ENCODE results near the gene ARHGAP20. TPM values are rescaled to one million over a fixed set of nuclear protein-coding genes. Genes with fewer than 3 reads are reported as not detected.
"Not testable (repeated sequence)": the region's sequence is repeated elsewhere in the genome, so short reads cannot be mapped to it uniquely, and the experiment has no call there.

ARHGAP20 gene
- total RNA-seq, 2 experiments from 2014 or later, result not detected

DNA sequence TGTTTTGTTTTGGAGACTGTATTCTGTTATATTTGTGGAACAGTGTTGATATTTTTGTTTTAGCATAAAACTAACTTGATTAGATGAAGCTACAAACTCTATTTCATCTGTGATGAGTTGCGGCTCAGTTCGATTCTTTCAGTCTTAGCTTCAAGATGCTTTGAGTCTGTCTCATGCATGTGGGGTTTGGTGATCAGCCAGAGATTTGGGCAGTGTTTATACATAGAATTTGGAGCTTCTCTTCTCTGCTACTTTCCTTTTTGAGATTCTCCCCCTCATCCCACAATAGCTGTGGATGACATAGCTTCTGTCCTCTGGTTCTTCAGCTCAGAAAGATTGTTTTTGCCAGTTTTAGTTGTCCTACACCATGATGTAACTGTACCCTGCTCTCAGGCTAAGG, 90.4 kb downstream of the ARHGAP20 start:
- TF ChIP-seq, protein P1, sequence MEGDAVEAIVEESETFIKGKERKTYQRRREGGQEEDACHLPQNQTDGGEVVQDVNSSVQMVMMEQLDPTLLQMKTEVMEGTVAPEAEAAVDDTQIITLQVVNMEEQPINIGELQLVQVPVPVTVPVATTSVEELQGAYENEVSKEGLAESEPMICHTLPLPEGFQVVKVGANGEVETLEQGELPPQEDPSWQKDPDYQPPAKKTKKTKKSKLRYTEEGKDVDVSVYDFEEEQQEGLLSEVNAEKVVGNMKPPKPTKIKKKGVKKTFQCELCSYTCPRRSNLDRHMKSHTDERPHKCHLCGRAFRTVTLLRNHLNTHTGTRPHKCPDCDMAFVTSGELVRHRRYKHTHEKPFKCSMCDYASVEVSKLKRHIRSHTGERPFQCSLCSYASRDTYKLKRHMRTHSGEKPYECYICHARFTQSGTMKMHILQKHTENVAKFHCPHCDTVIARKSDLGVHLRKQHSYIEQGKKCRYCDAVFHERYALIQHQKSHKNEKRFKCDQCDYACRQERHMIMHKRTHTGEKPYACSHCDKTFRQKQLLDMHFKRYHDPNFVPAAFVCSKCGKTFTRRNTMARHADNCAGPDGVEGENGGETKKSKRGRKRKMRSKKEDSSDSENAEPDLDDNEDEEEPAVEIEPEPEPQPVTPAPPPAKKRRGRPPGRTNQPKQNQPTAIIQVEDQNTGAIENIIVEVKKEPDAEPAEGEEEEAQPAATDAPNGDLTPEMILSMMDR (IDR thresholded peaks at IDR 0.05), result no peak
- no peaks in the 10 kb centered on the region for H3K36me3 Mint-ChIP-seq (ENCODE audit: low read depth)
- CTCF ChIA-PET, result no interaction called here

GRCh38 chr11:110619366-110619765, 92.9 kb downstream of the ARHGAP20 start:
- intact Hi-C loops (cut with DNase I, micrococcal nuclease); H3K27ac Mint-ChIP-seq; H3K4me1 Mint-ChIP-seq (ENCODE audit: low read depth); ATAC-seq (ENCODE audit: poor library complexity); POLR2A ChIA-PET; H3K4me3 ChIP-seq (ENCODE audit: low read length); H3K27me3 Mint-ChIP-seq; H3K27ac ChIP-seq (ENCODE audit: low read depth in 1 of 2, low read length in 2 of 2); H3K36me3 ChIP-seq (ENCODE audit: insufficient read depth, low read length); H3K9me3 Mint-ChIP-seq; DNase-seq; H3K27me3 ChIP-seq (ENCODE audit: control insufficient read depth in 1 of 2, insufficient read depth in 2 of 2, low read length in 2 of 2); H3K4me3 Mint-ChIP-seq; H3K4me1 ChIP-seq (ENCODE audit: insufficient read depth, low read length); CTCF ChIA-PET; H3K9me3 ChIP-seq (ENCODE audit: control insufficient read depth in 1 of 2, insufficient read depth in 1 of 2, low read length in 2 of 2); H3K36me3 Mint-ChIP-seq (ENCODE audit: low read depth): not testable (repeated sequence)

More for the DNA sequence above, 90.4 kb downstream of the ARHGAP20 start:
- Histone ChIP-seq H3K27ac (ENCODE audit: low read depth in 1 of 2, low read length in 2 of 2) (no peak overlapping the region), H3K36me3 (ENCODE audit: insufficient read depth, low read length) (no peaks in the 10 kb centered on the region), H3K4me1 (ENCODE audit: insufficient read depth, low read length) (no peaks in the 10 kb centered on the region), H3K9me3 (ENCODE audit: control insufficient read depth in 1 of 2, insufficient read depth in 1 of 2, low read length in 2 of 2) (no peaks in the 10 kb centered on the region), H3K27me3 (ENCODE audit: control insufficient read depth in 1 of 2, insufficient read depth in 2 of 2, low read length in 2 of 2) (no peaks in the 10 kb centered on the region), H3K4me3 (ENCODE audit: low read length) (no peak overlapping the region)
- intact Hi-C loops (cut with DNase I, micrococcal nuclease), result no loop called here
- POLR2A ChIA-PET, result no interaction called here
- Mint-ChIP-seq H3K9me3 (peaks cover 5% of the 10 kb centered on the region), H3K4me1 (ENCODE audit: low read depth) (no peaks in the 10 kb centered on the region), H3K27me3 (peaks cover 4% of the 10 kb centered on the region), H3K27ac (no peak overlapping the region), H3K4me3 (no peak overlapping the region)
- no peak for ATAC-seq (ENCODE audit: poor library complexity)
- no peak for DNase-seq

- Mint-ChIP-seq H3K27me3 (no peaks in the 10 kb centered on the region), H3K4me3 (no peak overlapping the region), H3K4me1 (ENCODE audit: low read depth) (no peaks in the 10 kb centered on the region), H3K27ac (no peak overlapping the region), H3K36me3 (ENCODE audit: low read depth) (no peaks in the 10 kb centered on the region), H3K9me3 (peaks cover 2% of the 10 kb centered on the region)
- POLR2A ChIA-PET, result no interaction called here
- TF ChIP-seq, protein P1 (IDR thresholded peaks at IDR 0.05), result no peak
- intact Hi-C loops (cut with DNase I, micrococcal nuclease), result no loop called here
- peaks cover 0 to 3% of the 10 kb centered on the region in 2 experiments for H3K27me3 ChIP-seq (ENCODE audit: control insufficient read depth in 1 of 2, insufficient read depth in 2 of 2, low read length in 2 of 2)
- CTCF ChIA-PET, result no interaction called here
- no peak for DNase-seq
- H3K4me1 ChIP-seq (ENCODE audit: insufficient read depth, low read length), result no peaks in the 10 kb centered on the region
- no peak overlapping the region for H3K27ac ChIP-seq (ENCODE audit: low read depth in 1 of 2, low read length in 2 of 2)
- no peaks in the 10 kb centered on the region for H3K9me3 ChIP-seq (ENCODE audit: control insufficient read depth in 1 of 2, insufficient read depth in 1 of 2, low read length in 2 of 2)
- ATAC-seq (ENCODE audit: poor library complexity), result no peak
- H3K36me3 ChIP-seq (ENCODE audit: insufficient read depth, low read length), result no peaks in the 10 kb centered on the region
- no peak overlapping the region for H3K4me3 ChIP-seq (ENCODE audit: low read length)
Measured at GRCh38 chr11:110614031-110614430, 98.2 kb downstream of the ARHGAP20 start.

DNA sequence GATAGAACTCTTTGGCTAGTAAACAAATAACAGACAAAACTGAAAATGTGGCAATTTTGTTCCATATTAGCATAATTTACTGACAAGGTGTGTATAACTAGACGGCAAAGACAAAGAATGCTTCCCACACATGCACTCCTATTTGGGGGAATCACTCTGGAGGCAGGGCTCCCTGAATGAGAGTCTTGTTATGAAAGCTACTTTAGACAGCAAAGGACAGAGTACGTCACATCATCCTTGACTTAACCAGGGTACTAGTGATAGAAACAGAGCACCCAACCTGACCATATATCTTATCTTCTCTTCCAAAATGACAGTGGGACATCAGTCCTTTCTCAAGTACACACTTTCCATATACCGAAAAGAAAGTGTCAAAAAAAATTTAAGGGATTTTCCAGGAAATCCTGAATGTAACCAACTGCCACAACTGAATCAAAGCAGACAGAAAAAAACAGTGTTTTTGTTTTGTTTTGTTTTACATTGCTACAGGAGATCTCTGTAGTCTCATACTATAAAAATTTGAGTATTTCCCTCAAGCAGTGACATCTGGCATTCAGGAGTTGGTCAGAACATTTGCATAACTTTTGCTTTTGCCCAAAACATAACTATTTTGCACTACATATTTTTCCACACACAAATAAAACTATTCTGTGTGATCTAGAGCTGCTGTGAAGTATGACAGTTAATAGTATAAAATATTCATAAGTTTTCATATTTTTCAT, 98.9 kb downstream of the ARHGAP20 start:
- Mint-ChIP-seq H3K4me3 (no peak overlapping the region), H3K4me1 (ENCODE audit: low read depth) (no peaks in the 10 kb centered on the region), H3K9me3 (peaks cover under 1% of the 10 kb centered on the region), H3K36me3 (ENCODE audit: low read depth) (no peaks in the 10 kb centered on the region), H3K27me3 (no peaks in the 10 kb centered on the region), H3K27ac (no peak overlapping the region)
- H3K27ac ChIP-seq (ENCODE audit: low read depth in 1 of 2, low read length in 2 of 2), result no peak overlapping the region
- H3K36me3 ChIP-seq (ENCODE audit: insufficient read depth, low read length), result no peaks in the 10 kb centered on the region
- POLR2A ChIA-PET, result no interaction called here
- TF ChIP-seq, protein P1 (IDR thresholded peaks at IDR 0.05), result no peak
- H3K4me1 ChIP-seq (ENCODE audit: insufficient read depth, low read length), result no peaks in the 10 kb centered on the region
- intact Hi-C loops (cut with DNase I, micrococcal nuclease), result no loop called here
- DNase-seq (no peak), ATAC-seq (ENCODE audit: poor library complexity) (no peak)
- no peaks in the 10 kb centered on the region for H3K9me3 ChIP-seq (ENCODE audit: control insufficient read depth in 1 of 2, insufficient read depth in 1 of 2, low read length in 2 of 2)
- no peak overlapping the region for H3K4me3 ChIP-seq (ENCODE audit: low read length)
- CTCF ChIA-PET, result no interaction called here
- H3K27me3 ChIP-seq (ENCODE audit: control insufficient read depth in 1 of 2, insufficient read depth in 2 of 2, low read length in 2 of 2), result peaks cover 0 to 3% of the 10 kb centered on the region in 2 experiments

Data from CD4-positive, alpha-beta T cell (primary cell).